Ishikawa (cell line): ENCODE results near the gene SERPINB6.

ENCODE experiments used
- CEBPB ChIP-seq: IDR thresholded peaks from 2 replicates; pipeline ENCODE4 v1.6.1; 2012
- EP300 ChIP-seq: IDR thresholded peaks from 2 replicates; pipeline ENCODE4 v1.6.1; 2012; ENCODE audit warnings: borderline replicate concordance
- NFIC ChIP-seq: IDR thresholded peaks from 2 replicates; pipeline ENCODE4 v1.6.1; 2012
- RAD21 ChIP-seq: IDR thresholded peaks from 2 replicates; pipeline ENCODE4 v1.6.1; 2012; ENCODE audit warnings: low read depth
- TCF12 ChIP-seq: IDR thresholded peaks from 2 replicates; pipeline ENCODE4 v1.6.1; 2012; ENCODE audit warnings: low read depth
- TF ChIP-seq, protein P1 (sequence below): IDR thresholded peaks from 2 replicates; pipeline ENCODE4 v1.6.1; 2012
- TF ChIP-seq, protein P2 (sequence below): IDR thresholded peaks from 2 replicates; pipeline ENCODE4 v1.6.1; 2012; ENCODE audit warnings: low read depth, mild to moderate bottlenecking
- TF ChIP-seq, protein P3 (sequence below): IDR thresholded peaks from 2 replicates; pipeline ENCODE4 v1.6.1; 2012

DNA sequence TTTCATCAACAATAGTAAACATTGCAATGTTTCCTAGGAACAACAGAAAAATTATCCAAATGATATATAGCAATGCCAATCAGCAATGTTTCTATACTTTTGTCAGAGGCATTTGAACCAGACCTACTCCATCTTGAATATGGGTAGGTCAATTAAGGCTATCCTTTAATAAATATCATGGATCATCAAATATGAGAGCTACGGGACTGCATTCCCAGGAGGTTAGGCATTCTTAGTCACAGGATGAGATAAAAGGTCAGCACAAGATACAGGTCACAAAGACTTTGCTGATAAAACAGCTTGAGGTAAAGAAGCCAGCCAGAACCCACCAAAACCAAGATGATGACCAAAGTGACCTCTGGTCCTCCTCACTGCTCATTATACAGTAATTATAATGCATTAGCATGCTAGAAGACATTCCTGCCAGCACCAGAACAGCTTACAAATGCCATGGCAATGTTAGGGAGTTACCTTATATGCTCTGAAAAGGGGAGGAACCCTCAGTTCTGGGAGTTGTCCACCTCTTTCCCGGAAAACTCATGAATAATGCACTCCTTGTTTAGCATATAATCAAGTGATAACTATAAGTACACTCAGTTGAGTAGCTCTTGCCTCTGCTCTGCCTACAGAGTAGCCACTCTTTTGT is 8.6 kb upstream of the SERPINB6 start:
- TF ChIP-seq TCF12, result no peak
- TF ChIP-seq RAD21, result no peak
- no peak for TF ChIP-seq EP300
- TF ChIP-seq, protein P1, sequence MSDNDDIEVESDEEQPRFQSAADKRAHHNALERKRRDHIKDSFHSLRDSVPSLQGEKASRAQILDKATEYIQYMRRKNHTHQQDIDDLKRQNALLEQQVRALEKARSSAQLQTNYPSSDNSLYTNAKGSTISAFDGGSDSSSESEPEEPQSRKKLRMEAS, result no peak
- TF ChIP-seq, protein P2, sequence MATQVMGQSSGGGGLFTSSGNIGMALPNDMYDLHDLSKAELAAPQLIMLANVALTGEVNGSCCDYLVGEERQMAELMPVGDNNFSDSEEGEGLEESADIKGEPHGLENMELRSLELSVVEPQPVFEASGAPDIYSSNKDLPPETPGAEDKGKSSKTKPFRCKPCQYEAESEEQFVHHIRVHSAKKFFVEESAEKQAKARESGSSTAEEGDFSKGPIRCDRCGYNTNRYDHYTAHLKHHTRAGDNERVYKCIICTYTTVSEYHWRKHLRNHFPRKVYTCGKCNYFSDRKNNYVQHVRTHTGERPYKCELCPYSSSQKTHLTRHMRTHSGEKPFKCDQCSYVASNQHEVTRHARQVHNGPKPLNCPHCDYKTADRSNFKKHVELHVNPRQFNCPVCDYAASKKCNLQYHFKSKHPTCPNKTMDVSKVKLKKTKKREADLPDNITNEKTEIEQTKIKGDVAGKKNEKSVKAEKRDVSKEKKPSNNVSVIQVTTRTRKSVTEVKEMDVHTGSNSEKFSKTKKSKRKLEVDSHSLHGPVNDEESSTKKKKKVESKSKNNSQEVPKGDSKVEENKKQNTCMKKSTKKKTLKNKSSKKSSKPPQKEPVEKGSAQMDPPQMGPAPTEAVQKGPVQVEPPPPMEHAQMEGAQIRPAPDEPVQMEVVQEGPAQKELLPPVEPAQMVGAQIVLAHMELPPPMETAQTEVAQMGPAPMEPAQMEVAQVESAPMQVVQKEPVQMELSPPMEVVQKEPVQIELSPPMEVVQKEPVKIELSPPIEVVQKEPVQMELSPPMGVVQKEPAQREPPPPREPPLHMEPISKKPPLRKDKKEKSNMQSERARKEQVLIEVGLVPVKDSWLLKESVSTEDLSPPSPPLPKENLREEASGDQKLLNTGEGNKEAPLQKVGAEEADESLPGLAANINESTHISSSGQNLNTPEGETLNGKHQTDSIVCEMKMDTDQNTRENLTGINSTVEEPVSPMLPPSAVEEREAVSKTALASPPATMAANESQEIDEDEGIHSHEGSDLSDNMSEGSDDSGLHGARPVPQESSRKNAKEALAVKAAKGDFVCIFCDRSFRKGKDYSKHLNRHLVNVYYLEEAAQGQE, result no peak
- TF ChIP-seq, protein P3, sequence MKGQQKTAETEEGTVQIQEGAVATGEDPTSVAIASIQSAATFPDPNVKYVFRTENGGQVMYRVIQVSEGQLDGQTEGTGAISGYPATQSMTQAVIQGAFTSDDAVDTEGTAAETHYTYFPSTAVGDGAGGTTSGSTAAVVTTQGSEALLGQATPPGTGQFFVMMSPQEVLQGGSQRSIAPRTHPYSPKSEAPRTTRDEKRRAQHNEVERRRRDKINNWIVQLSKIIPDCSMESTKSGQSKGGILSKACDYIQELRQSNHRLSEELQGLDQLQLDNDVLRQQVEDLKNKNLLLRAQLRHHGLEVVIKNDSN, result no peak
- TF ChIP-seq CEBPB, result no peak
- TF ChIP-seq NFIC, result no peak
